ENCODE measurements around the gene PIGR.
"Not testable (repeated sequence)": the region's sequence is repeated elsewhere in the genome, so short reads cannot be mapped to it uniquely, and the experiment has no call there.

PIGR gene

DNA sequence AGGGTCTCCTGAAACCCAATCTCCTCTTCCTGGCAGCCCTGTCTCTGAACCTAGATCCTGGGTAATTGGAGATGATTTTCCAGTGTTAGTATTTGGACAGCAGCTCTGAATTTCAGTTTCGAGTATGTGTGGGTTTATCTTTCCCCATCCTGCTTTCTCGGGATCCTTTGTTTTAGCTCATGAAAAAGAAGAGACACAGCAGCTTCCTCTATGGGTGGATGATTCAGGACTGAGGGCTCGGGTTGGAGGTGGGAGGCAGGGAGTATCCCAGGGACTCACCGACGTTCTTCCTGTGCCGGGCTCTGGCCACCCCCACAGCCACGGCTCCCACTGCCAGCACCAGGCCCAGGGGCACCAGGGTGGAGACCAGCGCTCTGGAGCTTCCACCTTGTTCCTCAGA, 14.1 kb downstream of the PIGR start:
- DNase-seq (ENCODE audit: low read depth), result no peak

GRCh38 chr1:206931709-206932108, 14.6 kb downstream of the PIGR start:
- DNase-seq (ENCODE audit: low read depth), result no peak

- DNase-seq (ENCODE audit: low read depth), result peak; percentile 47
These were observed 16.0 kb downstream of the PIGR start for GRCh38 chr1:206930210-206930798.

DNA sequence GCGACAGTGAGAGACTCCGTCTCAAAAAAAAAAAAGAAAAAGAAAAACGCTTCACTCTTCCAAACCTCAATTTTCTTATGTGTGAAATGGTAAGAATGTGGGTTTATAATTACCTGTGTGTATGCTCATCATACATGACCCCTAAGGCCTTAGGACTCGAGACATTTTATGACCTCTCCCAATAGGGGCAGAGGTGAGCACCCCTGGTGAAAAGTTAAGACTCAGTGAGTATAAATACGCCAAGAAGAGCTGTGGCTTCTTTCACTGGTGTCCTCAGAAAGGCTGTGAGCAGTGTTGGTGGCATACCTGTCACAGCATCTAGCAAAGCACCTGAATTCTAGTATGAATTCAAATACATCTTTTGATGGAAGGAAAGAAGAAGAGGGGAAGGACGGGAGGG, 16.7 kb downstream of the PIGR start:
- no peak for DNase-seq (ENCODE audit: low read depth)

DNA sequence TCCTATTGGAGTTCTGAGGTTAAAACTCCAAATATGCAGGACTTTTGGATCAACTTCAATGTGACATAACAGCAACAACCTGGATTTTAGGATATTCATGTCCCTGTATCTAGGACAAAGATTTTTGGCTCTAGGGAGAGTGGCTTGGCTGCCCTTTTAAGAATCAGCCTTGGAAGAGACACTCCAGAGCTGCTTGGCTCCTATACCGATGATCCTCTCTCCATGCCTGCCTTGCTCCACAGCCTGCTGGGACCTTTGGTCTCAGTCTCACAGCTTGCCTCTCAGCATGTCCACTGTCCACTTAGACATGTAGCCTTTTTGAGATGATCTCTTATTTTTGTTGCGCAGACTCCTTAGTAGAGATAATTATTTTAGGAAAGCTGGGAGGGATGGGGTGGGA, 20.0 kb downstream of the PIGR start:
- no peak for DNase-seq (ENCODE audit: low read depth)

GRCh38 chr1:206925106-206925736, 21.0 kb downstream of the PIGR start:
- DNase-seq (ENCODE audit: low read depth), result peak; percentile 53

DNA sequence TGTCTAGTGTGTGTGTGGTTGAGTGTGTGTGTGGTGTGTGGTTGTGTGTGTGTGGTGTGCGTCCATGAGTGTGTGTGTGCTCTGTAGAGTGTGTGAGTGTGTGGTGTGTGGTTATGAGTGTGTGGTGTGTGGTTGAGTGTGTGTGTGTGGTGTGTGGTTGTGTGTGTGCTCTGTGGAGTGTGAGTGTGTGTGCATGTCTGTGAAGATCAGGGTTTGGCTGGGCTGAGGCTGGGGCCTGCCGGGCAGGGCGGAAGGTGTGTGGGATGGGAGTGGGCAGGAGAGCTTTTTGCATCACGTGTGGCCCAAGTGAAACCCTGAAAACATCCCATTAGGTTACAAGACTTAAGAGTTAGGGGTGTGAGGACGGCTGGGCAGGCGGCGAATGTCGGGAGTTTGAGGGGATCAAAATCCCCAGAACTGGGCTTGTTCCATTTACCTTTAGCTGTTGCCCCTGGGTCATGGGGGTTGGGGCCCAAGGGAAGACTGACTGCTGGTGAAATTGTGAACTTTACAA, 21.6 kb downstream of the PIGR start:
- no peak for DNase-seq (ENCODE audit: low read depth)

GRCh38 chr1:206923961-206924557, 22.2 kb downstream of the PIGR start:
- DNase-seq (ENCODE audit: low read depth), result not testable (repeated sequence)

DNA sequence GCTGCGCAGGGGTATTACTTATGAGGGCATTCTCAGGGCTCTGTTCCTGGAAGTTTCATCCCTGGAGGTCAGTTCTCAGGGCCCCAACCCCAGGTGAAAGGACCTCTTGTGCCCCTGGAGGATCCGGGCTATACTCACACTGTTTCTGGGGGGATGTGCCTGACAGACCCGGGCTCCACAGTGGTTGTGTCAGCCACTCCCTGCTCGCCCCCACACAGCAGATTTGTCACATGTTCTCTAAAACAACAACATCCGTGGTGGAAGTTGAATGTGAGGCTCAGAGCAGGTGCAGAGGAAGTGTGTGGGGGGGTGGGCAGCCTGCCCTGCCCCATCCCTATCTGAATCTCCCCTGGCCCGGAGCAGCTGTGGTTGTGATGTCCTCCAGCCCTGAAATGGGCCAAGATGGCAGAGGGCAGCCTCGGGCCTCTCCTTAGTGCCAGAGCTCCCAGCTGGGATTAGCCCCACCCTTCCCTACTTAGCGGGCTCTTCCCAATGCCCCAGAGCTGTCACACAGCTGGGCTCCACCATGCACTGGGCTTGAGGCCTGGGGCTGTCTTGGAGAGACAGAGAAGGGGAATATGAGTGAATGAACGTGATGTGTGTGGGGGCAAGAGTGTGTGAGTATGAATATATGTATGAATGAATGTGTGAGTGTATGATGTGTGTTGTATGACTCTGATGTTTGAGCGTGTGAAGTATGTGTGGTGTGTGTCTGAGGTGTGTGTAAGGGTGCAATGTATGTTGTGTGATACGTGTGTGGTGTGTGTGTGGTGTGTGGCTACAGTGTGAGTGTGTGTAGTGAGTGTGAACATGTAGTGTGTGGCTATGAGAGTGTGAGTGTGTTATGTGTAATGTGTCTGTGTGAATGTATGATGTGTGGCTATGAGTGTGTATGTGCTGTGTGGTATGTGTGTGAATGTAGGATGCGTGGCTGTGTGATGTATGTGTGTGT, 23.0 kb downstream of the PIGR start:
- peak; percentile 49 for DNase-seq (ENCODE audit: low read depth)

DNA sequence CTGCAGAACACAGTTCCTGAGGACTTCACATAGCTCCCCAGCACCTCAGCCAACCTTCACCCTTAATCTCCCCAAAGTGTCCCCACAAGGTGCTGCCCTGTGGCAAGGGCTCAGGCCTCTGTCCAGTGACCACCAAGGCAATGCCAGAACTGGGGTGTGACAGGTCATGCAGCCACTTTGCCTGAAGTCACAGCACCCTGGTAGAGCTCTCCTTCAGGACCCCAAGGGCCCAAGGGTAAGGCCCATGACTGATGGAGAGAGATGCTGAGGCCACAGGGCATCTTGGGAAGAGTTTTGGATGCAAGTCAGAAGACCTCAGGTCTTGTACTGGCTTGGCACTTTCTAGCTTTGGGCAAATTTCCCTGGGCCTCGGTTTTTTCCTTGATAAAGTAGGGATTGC, 23.7 kb downstream of the PIGR start:
- no peak for DNase-seq (ENCODE audit: low read depth)

DNA sequence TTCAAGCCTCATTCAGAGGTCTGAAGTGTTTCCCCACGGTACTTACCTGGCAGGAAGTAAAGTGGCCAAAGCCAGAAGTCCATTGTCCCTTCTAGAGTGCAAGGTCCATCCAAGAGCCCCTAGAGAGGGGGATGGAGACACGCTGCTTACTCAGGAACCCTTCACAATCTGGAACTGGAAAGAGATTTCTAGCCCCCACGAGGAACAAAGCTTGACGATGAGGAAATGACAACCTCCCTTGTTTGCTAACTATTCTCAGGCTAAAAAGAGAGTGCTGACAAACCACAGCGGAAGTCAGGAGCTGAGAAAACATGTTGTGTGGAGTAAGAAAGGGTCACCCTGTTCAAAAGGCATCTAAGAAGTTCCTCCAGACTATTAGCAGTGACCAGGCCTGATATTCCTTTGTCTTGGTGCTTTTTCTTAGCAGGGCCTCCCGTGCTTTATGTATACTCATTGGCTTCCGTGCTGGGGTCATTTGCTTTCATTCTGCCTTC, 24.4 kb downstream of the PIGR start, which contains the start of gene FCMR:
FCMR (minus strand) TSS at position 170 of the 494 bp plus-strand sequence; CDS start at position 83, 87 bp downstream.
- no peak for DNase-seq (ENCODE audit: low read depth)

DNA sequence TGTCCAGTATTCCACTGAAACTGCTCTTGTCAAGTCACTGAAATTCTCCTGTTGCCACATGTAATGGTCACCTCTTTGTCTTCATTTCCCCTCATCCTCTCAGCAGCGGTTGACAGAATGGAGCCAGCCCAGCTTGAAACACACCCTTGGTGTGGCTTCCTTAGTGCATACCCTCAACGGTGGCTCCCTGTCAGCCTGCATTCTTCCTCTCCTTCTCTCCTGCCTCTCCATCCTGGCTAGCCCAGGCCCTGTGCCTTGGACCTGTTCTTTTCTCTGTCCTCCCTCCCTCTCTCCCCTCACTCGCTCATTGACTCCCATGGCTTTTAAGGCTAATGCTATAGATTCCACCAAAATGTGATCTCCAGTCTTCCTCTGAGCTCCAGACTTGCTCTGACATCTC, 28.2 kb downstream of the PIGR start:
- no peak for DNase-seq (ENCODE audit: low read depth)

DNA sequence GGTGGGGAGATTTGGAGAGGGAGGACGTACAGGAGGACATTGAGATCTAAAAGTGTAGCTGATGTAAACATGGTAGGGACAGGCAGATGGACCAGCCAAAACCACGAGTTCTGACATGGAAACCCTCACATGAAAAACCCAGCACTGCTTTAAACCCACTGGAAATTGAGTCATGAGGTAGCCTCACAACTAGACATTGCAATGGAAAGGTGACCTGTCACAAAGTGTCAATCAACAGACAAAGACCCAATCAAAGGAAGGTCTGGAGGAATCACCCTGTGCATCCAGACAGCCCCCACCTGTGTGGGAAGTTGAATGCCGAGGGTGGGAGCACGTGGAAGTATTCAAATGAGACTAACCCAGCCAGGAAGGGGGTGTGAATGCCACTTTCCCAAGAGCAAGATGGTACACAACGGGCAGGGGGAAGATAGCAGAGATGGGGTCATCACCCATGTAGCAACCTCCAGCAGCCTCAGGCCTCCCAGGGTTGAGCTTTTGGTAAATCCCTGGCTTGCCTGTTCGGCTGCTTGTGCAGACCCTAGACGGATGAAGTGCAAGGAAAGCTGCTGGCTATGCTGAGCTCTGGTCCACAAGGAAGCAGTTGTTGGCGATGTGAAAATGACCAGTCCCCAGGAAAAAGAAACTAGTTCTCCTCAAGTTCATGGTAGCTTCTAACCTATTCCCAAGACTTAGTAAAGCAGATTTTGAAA, 30.1 kb downstream of the PIGR start:
- DNase-seq (ENCODE audit: low read depth), result no peak

GRCh38 chr1:206915030-206915735, 31.1 kb downstream of the PIGR start:
- no peak for DNase-seq (ENCODE audit: low read depth)

- no peak for DNase-seq (ENCODE audit: low read depth)
These were observed 32.3 kb downstream of the PIGR start for GRCh38 chr1:206913766-206914537.

DNA sequence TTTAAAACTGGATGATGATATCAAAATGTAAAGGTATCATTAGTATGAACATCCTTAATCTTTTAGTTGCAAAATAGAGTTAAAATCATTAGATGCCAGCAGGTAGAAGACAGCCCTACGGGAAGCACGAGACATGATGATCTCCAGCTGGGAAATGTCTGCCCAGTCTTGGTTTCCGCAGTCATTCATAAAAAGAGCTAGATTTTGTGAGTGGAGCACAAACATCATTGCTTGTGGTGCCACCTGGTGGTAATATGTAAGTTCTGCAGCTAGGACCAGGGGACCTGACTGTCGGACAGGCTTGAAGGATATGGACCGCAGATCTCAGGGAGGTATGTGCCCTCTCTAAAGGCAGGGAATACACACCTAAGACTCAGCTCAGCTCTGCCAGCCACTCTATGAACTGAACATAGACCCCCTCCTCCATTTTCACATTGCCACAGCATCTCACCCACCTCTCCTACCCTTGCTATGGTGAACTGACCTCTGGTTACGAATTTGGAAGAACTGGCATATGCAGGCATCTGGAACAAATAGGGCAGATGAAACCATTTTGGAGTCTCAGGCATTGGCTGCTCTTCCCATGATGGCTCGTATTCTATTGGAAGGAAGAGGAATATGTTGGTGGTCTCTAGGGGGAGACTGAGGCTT, 33.7 kb downstream of the PIGR start:
- DNase-seq (ENCODE audit: low read depth), result peak; percentile 46

GRCh38 chr1:206911064-206911663, 35.1 kb downstream of the PIGR start:
- DNase-seq (ENCODE audit: low read depth), result no peak

- no peak for DNase-seq (ENCODE audit: low read depth)
These were observed 36.4 kb downstream of the PIGR start for GRCh38 chr1:206909883-206910318.

Data from activated T-cell treated with anti-CD3 and anti-CD28 coated beads for 48 hours (primary cell).